Measurements from ENCODE around the gene MON1B.
"Not testable (repeated sequence)": the region's sequence is repeated elsewhere in the genome, so short reads cannot be mapped to it uniquely, and the experiment has no call there.

The MON1B gene

GRCh38 chr16:77199211-77199610, 8.2 kb downstream of the MON1B start, which contains the start of gene SYCE1L:
Gene SYCE1L (plus strand): TSS chr16:77199408. CDS start chr16:77199452, 44 bp downstream.
- DNase-seq, result no peak

DNA sequence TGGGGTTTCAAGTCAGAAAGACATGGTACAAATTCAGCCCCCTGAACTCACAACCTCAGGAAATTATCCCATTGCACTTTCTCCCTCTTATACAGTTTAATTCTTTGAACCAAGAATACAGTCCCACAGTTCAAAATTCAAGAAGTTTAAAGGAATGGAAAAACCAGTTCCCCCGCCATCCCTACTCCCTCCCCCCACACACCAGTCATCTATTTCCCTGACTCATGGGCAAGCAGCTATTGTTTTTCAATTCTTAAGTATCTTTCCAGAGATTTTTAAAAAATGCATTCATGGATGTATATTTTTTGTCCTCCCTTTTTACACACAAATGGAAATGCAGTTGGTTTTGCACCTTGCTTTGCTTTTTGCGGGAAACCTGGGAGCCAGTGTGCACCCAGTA, 15.5 kb downstream of the MON1B start:
- no peak for DNase-seq

GRCh38 chr16:77207030-77207429, 16.0 kb downstream of the MON1B start:
- DNase-seq, result no peak

DNA sequence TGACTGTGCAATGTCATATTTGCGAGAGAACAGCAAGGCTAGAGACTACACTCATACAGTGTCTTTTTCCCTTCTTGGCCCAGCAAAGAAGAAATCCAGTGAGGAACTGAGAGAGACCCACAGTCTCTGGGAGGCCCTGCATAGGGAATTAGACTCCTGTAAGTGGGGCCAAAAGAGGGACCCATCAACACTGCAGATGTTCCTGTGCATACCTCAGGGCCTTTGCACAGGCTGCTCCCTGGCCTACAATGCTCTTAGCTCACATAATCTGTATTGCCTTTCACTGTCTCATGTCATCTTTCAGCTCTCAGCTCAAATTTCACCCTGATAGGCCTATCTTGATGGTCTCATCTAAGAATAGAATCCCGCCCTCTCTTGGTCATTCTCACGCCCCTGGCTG, 17.4 kb downstream of the MON1B start:
- DNase-seq, result no peak

- peak; percentile 73 for DNase-seq
These were observed 21.1 kb downstream of the MON1B start for GRCh38 chr16:77211880-77212740.

DNA sequence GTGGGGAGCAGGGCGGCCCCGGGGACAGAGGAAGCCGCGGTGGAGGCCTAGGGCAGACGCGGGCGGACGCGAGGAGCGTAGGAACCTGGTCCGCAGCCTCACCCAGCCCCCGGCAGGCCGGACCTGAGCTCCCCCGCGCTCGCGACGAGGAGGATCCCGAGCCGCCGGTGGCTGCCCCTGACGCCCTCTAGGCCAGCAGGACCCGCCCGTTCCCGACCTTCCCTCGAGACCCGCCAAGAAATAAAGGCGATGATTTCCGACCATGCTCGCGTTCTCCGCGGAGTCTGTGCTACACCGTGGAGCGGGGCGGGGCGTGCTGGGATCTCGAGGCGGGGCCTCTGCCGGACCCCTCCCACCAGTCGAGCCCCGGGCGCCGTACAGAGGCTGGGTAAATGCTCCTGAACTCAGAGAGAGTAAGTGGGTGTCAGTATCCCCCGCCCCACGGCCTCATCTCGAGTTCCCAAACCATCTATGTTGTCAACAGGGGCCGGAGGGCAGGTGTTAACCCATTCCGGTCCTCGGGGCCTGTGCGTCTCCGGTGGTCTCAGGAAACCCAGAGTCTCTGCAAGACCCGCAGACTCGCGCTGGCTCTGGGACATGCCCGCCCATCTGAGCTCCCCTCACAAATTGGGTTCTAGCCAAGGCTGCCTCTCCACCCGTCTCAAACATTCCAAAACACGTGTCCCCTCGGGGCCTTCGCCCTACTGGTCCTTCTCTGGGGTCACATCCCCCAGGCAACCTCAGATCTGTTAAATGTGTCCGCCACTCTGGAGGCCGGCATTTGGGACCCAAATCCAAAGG, 22.0 kb downstream of the MON1B start:
- peak; percentile 74 for DNase-seq

DNA sequence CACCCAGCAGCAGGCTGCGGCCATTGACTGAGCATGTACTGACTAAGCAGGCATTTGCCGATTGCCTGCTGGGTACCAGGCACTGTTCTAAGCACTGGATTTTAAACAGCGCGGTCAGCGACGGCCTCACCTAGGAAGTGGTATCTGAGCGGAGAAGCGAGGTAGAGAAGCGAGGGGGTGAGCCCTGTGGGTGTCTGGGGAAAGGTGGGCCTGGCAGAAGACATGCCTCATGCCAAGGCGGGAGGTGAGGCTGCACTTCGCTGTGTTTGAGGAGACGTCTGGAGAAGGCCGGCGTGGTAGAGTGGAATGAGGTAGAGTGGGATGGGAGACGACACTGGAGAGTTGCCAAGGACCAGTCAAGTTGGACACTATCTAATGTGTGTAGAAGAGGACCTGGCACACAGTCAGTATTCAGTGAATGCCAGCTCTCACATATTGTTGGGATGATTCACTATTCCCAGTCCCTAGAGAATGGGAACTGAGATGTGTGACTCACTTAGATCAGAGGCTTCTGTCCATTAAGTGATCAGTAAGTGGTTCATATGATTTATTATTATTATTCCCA, 22.6 kb downstream of the MON1B start:
- DNase-seq, result no peak

GRCh38 chr16:77214411-77215138, 23.6 kb downstream of the MON1B start:
- no peak for DNase-seq

DNA sequence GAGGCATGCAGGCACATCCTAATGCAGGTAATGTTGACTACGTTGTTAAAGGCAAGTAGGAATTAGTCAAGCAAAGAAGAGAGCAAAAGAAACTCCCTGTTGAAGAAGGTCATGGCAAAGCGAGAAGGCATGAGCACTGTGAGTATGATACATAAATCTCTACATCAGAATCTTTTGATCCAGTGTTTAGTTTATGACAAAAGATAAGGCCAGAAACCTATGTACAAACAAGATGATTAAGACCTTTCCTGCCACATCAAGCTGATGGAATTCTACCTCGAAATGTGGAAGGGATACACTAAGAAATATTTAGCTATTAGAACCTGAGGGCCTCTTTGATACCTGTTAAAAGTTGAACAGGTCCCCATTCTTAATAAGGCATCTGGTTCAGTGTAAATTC, 28.4 kb downstream of the MON1B start:
- DNase-seq, result no peak

DNA sequence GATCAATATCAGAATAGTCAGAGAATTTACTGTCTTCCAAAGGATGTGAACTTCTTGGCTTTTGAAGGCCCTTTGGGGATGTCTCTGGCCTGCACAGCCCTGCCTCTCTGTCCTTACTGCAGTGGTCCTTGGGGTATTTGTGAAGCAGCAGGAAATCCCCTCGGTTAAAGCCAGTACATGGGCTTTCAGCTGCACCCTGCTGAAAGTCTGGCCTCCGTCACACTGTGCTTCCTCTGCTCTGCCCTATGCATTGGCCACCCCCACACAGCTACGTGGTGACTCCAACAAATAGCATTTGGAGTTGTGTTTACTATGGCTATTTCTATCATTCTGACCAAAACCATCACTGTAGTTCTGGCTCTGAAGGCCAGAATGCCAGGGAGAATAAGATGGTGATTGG, 29.4 kb downstream of the MON1B start:
- DNase-seq, result no peak

- no peak for DNase-seq
These were observed 30.5 kb downstream of the MON1B start for GRCh38 chr16:77221482-77221881.

DNA sequence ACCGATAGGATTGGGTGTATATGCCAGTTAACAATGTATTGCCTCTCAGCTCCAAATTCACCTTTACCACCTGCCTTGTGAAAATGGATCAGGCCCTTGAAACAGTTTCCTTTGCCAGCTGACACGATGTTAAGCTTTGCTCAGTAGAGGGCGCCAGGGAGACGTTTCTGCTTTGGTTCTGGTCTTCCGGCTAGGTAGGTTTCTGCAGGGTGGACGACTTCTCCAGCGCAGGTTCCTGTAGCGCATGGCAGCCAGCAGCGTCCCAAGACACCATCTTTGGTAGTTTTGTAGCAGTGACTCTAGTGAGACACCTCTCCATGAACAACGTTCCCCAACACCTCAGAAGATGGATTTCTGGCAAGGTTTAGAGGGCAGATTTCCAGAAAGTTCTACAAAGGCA, 32.2 kb downstream of the MON1B start:
- DNase-seq, result no peak

- no peak for DNase-seq
These were observed 34.2 kb downstream of the MON1B start for GRCh38 chr16:77225182-77225581.

GRCh38 chr16:77227745-77228144, 36.8 kb downstream of the MON1B start:
- DNase-seq, result no peak

GRCh38 chr16:77231047-77231446, 40.1 kb downstream of the MON1B start:
- no peak for DNase-seq

DNA sequence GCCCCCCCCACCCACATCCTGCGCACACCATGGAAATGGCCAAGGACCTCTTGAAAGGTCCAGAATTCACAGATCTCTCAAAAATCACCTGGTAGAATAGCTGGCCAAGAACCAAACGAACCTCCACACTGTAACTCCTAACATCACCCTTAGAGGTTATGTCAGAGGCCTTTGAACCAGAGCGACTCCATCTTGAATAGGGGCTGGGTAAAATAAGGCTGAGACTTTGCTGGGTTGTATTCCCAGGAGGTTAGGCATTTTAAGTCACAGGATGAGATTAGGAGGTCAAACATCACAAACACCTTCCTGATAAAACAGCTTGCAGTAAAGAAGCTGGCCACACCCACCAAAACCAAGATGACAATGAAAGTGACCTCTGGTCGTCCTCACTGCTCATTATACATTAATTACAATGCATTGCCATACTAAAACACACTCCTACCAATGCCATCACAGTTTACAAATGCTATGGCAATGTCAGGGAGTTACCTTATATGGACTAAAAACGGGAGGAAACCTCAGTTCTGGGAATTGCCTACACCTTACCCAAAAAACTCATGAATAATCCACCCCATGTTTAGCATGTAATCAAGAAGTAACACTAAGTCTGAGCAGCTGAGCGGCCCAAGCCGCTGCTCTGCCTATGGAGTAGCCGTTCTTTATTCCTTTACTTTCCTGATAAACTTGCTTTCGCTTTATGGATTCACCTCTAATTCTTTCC, 43.0 kb downstream of the MON1B start:
- DNase-seq, result no peak

DNA sequence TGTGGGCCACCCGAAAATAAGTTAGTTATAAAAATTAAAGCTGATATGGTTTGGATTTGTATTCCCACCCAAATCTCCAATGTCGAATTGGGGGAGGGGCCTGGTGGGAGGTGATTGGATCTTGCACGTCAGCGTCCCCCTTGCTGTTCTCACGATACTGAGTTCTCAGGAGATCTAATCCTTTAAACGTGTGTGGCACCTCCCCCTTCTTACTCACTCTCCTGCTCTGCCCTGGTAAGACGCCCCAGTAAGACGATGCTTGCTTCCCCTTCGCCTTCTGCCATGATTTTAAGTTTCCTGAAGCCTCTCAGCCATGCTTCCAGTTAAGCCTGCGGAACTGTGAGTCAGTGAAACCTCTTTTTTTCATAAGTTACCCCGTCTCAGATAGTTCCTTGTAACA, 43.6 kb downstream of the MON1B start:
- no peak for DNase-seq

DNA sequence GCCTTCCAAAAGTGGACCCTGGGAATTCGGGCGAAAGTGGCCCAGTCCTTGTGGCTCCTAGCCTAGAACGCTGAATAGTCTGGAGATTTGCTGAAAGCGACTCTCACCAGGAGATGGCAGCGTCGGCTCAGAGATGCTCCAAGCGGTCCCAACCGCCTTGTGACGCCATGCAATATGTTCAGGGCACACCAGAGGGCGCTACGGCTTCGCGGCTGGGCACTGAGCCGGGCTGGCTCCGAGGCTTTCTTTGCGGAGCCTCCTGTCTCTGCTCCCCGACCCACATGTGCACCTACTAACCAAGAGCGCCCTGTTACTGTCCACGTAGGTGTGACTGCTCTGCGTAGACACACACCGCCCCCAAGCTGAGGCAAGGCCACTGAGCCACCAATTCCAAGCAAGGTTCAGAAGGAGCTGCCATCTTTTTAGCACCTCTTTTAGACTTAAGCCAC, 45.1 kb downstream of the MON1B start:
- DNase-seq, result peak; percentile 88

DNA sequence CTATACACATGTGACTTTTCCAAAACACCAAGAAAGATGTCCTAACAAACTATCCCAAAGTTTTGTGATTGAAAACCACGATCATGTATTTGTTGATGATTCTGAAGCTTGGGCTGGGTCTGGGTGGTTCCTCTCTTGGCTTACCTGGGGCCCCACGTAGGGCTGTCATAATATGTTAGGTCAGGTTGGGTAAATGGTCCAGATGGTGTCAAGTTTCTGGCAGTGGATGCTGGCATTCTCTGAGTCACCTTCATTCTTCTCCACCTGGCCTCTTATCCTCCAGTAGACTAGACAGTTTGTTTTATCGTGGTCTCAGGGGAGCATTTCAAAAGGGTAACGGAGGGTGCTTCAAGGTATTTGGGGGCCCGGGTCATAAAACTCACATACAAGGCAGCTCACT, 47.6 kb downstream of the MON1B start:
- no peak for DNase-seq

GRCh38 chr16:77242471-77242870, 51.5 kb downstream of the MON1B start:
- DNase-seq, result not testable (repeated sequence)

GRCh38 chr16:77246150-77246549, 55.2 kb downstream of the MON1B start:
- no peak for DNase-seq

GRCh38 chr16:77250400-77250799, 59.4 kb downstream of the MON1B start:
- no peak for DNase-seq
